IPS-18c (cell line): ENCODE results near the gene FYTTD1.

Experiments
- H3K4me3 ChIP-seq: 2 replicates; pipeline ENCODE4 v1.7.0; 2013; ENCODE audit warnings: low read depth, mild to moderate bottlenecking, low read length, moderate library complexity; ENCODE audit not compliant: insufficient read depth
- H3K9me3 ChIP-seq: one replicate; pipeline ENCODE4 v1.6.1; 2013; ENCODE audit warnings: mild to moderate bottlenecking, low read length, moderate library complexity; ENCODE audit not compliant: control insufficient read depth, insufficient read depth

Gene FYTTD1

GRCh38 chr3:197734667-197735318 is 14.9 kb upstream of the FYTTD1 start:
- Histone ChIP-seq H3K9me3 (no peaks in the 10 kb centered on the region), H3K4me3 (no peak overlapping the region)

GRCh38 chr3:197736010-197736490 is 13.6 kb upstream of the FYTTD1 start:
- Histone ChIP-seq H3K9me3 (no peaks in the 10 kb centered on the region), H3K4me3 (peak overlapping the region; percentile 86)

DNA sequence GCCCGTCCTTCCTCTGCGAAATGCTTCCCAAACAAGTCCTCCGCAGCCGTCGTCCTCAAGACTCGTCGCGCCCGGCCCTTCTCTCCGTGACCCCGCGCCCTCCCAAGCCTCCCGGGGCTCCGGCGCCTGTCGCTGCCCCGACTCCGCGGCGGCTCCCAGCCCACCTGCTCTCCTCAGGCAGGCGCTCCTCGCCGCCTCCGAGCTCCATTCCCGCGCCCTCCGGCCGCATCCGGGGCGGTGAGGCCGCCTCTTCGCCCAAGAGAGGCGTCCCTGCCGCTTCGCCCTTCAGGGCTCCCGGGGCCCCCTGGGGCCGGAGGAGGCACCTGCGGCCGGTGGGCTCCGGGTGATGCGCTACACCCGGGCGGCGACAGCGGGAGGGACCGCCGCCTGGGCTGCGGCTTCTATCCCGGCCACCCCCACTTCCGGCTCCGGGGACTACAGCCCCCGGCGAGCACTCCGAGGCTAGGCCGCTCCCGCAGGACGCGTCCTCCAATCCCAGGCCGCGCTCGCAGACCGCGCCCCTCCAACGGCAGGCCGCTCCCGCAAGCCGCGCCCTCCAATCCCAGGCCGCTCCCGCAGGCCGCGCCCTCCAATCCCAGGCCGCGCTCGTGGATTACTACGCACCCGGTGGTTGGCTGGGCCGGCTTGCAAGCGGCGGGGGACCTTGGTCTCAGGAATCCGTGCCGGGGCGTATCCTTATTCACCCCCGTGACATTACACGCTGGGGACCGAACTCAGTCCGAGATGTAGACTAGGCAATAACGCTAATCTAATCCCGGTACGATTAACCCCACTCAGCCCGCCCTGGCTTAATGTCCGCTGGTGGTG is 13.0 kb upstream of the FYTTD1 start, which contains the start of gene RUBCN:
Gene RUBCN (minus strand): TSS at position 414 of the 828 bp plus-strand sequence. CDS start 185 bp downstream, at position 229.
- no peaks in the 10 kb centered on the region for H3K9me3 ChIP-seq
- peak within 1 kb of the TSS; percentile 86 for H3K4me3 ChIP-seq

DNA sequence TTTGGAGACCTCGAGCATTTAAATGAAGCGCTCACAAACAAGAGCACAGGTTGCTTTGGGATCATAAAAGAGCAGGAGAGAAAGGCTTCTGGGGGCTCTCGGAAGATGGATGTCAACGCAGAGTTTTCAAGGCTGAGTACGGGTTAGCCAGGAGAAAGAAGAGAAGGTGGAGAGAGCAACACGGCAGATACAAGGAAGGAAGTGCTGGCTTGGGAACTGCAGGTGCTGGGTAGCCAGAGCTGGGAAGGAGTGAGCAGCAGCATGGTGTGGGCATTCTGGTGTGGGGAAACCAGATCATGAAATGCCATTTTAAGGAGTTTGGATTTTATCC is 12.4 kb upstream of the FYTTD1 start:
- no peaks in the 10 kb centered on the region for H3K9me3 ChIP-seq
- peak overlapping the region; percentile 77 for H3K4me3 ChIP-seq

DNA sequence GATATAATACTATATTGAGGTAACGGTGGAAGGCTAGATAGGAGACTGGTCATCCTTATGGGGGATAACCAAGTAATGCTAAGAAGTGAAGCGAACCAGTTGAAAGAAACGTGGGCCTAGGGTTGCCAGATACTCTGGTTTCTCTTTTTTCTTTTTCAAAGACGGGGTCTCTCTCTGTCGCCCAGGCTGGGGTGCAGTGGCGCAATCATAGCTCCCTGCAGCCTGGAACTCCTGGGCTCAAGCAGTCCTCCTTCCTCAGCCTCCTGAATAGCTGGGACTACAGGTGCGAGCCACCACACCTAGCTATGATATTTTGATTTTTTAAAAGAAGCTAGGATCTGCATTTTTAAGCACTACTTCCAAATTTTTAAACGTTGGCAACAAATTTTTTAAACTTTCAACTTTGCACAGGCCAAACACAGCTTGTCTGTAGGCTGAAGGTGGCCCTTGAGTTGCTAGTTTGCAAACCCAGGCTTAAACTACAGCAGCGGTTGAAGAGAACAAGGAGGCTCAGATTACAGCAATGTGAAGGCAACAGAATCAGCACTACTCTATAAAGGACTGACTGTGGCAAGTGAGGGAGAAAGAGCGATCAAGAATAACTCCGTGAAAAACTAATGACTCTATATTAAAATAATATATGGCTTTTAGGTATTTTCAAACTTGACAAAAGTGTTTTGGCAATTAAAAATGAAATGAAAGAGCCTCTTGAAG is 11.8 kb upstream of the FYTTD1 start:
- H3K4me3 ChIP-seq: peak overlapping the region; percentile 77; the same call in 1 of the 2 replicates
- no peaks in the 10 kb centered on the region for H3K9me3 ChIP-seq

DNA sequence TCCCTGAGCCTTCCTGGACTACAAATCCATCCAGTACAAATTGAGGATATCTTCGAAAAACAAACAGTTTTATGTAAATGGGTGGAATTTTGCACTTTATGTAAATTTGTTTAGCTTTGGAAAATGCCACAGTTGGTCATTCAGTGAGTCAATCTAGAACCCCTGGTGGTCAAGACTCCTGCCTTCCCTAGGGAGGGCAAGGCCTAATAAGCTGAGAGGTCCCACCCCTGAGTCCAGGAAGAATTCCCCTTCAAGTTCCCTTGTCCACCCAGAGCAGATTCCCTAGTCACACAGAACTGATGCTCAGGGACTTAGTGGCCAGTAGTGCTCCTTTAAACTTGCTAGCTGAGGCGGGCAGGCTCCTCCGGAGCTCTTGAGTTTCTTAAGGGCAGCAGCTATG is 6.9 kb upstream of the FYTTD1 start:
- Histone ChIP-seq H3K9me3 (no peaks in the 10 kb centered on the region), H3K4me3 (no peak overlapping the region)

- H3K4me3 ChIP-seq: no peak overlapping the region
These were observed 3.5 kb upstream of the FYTTD1 start for GRCh38 chr3:197746209-197746608.

GRCh38 chr3:197746801-197747237 is 2.9 kb upstream of the FYTTD1 start:
- Histone ChIP-seq H3K9me3 (no peaks in the 10 kb centered on the region), H3K4me3 (no peak overlapping the region)

More at GRCh38 chr3:197746209-197746608, 3.5 kb upstream of the FYTTD1 start:
- H3K9me3 ChIP-seq: no peaks in the 10 kb centered on the region

DNA sequence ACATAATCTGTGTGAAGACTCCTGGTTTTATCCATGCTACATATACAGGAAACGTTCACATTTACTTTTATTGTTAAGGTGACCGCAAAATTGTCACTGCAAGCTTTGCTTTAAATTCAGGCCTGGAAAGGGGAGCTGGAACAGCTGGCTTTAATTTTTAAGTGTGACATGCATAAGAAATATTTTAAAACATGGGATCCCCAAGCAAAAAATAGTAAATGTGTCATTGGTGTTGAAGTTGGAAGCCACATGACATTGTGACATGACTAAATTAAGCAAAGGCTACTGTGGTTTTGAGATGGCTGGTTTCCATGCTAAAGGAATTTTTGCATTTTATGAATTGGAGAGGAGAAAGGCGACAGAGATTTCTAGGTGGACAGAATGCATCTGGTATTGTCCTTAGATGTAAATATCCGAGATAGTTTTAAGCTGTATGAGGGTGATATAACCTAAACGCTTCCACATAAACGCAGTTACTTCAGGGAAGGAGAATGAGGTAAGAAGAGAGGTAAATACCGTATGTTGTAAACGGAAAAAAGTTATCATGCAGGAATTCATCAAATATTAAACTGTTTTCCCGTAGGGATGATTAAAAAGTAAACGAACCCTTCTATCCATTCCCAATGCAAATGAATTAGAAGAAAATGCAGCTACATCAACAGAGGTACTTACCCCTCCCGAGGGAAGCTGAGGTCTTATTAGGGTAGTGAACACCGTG is 927 bp upstream of the FYTTD1 start:
- Histone ChIP-seq H3K4me3 (0 out of 2 replicates have a peak overlapping the region, but pooled peaks have one; percentile 80), H3K9me3 (no peaks in the 10 kb centered on the region)

DNA sequence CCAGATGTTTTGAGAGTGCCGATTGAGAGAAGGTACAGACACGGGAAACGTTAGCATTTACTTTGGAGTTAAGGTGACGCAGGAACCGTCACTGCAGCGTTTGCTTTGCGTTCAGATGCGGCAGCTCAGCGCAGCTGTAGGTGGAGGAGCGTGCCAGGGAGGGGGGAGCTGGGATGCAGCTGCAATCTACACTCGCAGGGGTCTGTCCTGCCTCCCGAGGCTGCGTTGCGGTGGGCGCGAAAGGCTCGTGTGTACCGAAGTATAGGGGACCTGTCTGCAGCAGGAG is 425 bp upstream of the FYTTD1 start:
- no peaks in the 10 kb centered on the region for H3K9me3 ChIP-seq
- H3K4me3 ChIP-seq: peak overlapping the region; percentile 80

DNA sequence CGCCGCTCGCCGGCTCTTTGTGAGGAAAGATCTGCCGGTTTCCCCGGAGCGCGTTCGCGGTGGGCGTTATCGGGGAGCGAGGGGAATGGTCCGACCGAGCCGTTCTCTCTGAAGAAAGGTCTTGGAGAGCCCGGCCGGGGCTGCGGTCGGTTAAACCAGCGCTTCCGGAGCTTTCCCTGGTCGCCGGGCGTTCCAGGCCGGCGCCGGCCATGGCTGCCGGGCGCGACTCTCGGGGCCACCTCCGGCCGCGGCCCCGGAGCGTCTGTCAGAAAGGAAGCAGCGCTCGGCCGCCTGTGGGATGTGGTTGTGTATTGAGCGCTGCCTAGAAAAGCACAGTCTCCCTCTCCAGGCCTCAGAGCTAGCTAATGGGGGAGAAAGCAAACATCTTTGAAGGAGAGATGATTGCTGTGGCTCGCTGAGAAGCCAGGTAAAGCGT is 731 bp downstream of the FYTTD1 start:
- Histone ChIP-seq H3K4me3 (peak overlapping the region; percentile 80), H3K9me3 (no peaks in the 10 kb centered on the region)

GRCh38 chr3:197750858-197751737 is 1.4 kb downstream of the FYTTD1 start:
- peak overlapping the region; percentile 80 for H3K4me3 ChIP-seq
- no peaks in the 10 kb centered on the region for H3K9me3 ChIP-seq

- Histone ChIP-seq H3K9me3 (no peaks in the 10 kb centered on the region), H3K4me3 (no peak overlapping the region)
These were observed 2.4 kb downstream of the FYTTD1 start for GRCh38 chr3:197752107-197752506.

GRCh38 chr3:197753263-197753662 is 3.6 kb downstream of the FYTTD1 start:
- Histone ChIP-seq H3K9me3 (no peaks in the 10 kb centered on the region), H3K4me3 (no peak overlapping the region)

DNA sequence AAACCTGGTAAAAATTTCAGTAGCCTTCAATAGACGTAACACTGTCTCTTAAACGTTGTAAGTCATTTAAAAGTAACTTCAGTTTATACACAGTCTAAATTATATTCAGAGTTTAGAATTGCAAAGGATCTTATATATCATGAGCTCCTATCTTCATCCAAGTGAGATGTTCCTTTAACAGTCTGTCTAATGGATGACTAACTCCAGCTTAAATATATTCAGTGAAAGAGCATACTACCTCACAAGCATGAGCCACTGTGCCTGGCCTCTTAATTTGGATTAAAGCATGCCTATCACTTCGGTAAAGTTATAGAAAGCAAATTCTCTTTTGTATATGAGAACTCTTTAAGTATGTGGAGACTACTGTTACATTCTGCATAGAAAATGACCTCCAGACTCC is 7.0 kb downstream of the FYTTD1 start:
- Histone ChIP-seq H3K9me3 (no peaks in the 10 kb centered on the region), H3K4me3 (no peak overlapping the region)

DNA sequence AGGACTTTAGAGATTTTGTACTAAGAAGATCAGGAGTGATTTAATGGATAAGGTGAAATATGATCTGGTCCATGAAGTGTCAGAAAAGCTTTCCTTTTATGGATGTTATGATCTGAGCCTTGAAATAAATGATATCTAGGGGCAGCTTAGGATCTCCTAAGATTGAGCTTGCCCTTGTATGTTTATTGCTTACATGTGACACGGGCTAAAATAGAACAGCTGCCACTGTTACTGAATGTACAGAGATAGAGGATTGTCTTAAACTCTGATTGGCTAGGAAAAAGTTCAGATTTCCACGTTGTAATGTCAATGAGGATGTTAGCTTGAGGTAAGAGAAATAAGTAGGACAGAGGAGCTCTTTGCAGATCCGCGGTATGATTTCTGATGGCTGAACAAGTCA is 8.8 kb downstream of the FYTTD1 start:
- Histone ChIP-seq H3K9me3 (no peaks in the 10 kb centered on the region), H3K4me3 (no peak overlapping the region)
